DMS153 (cell line): Measurements from ENCODE around the gene GRIA3.
"Not testable (repeated sequence)": the region's sequence is repeated elsewhere in the genome, so short reads cannot be mapped to it uniquely, and the experiment has no call there.

ENCODE experiments used
- DNase-seq: peaks from one replicate; lab custom pipeline; 2025; lab: John Stamatoyannopoulos, UW

GRIA3 gene

DNA sequence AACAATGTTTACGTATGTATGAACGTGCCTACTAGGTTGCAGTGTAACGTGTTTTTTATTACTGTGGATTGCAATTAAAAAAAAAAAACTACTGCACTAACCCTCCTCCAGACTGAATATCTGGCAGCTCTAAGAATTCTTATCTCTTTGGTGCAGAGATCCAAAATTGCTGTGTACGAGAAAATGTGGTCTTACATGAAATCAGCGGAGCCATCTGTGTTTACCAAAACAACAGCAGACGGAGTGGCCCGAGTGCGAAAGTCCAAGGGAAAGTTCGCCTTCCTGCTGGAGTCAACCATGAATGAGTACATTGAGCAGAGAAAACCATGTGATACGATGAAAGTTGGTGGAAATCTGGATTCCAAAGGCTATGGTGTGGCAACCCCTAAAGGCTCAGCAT lies 280.6 kb downstream of the GRIA3 start:
- no peak for DNase-seq

DNA sequence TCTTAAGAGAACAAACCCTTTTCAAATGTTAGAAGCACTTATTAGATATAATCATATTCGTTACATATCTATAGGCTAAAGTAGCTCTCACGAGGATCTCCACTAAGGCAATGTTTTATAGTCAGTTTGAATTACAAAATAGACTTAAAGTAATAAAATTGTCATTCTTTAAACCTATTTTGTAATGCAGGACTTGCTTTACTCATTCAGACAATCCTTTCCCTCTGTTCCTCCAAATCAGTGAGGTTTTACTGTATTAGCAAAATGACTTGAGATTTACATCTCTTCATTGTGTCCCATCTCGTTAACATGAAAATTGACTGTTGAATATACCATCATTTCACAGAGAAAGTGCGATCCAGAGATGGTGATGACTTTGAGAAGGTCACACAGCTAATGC lies 284.4 kb downstream of the GRIA3 start:
- DNase-seq, result no peak

DNA sequence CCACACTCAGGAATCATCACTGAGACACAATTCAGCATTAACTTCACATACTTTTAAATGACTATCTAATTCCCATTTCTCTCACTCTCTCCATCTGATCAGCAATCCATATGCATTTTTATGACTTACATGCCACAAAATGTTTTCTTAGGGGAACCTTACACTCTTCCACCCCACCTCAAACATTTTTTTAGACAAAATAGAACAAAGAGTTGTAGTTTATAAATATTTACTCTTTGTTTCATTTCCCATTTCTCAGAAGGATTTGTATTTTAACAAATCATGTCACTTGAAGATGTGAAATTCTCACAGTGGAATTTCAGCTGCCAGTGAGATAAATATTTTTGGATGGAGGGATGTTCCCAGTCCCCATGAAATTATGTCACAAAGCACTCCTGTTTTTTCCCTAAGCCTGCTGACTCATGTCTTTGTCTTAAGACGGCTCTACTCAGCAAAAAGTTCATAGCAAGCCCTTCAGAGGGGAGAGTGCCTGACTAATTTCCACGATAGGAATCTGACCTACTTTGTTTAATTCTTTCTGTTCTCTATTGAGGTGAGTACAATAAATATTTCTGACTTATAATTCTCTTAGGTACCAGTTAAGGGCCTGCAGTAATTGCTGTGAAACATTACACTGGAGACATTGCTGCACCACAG lies 291.1 kb downstream of the GRIA3 start:
- DNase-seq, result no peak

DNA sequence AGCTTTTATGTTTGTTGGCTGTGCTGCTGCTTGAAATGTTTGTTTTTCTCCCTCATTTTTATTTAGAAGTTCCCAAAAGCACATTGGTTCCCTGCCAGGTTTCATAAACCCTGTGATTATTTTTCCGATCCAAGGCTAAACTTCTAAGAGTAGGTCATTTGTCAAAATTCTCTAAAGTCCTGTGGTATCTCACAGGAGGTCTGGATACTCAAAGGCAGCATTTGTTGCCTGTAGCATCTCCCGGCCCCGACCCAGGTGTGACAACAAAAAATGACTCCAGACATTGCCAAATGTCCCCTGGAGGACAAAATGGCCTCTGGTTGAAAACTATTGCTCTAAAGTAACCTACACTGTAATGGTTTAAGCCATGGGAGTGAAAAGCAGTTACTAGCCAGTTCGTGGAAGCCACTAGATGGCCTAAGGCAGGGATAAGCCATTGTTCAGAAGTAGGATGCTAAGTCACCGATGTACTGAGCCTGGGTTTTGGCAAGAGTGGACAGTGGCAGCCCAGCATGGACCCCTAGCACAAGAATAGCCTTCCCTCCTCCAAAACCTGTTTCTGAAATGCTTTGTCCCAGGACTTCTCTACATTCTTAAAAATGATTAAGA lies 292.6 kb downstream of the GRIA3 start:
- DNase-seq, result no peak

DNA sequence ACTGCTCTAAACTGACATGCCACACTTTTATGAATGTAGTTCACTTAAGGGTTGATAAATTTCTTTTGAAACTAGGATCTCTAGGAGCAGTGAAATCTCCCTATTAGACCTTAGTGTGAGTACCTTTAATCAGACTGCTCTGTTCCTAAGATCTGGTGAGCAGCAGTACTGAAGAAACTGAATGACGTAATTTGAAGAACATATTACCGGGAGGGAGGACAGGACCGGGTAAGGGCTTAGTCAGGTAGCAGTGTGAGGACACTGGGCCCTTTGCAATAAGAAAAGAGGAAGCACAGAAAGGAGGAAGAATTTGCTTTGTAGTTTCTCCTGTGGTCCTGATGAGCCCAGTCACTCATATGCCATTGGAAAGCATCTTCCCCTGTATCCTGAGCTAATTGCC lies 293.6 kb downstream of the GRIA3 start:
- DNase-seq, result no peak

DNA sequence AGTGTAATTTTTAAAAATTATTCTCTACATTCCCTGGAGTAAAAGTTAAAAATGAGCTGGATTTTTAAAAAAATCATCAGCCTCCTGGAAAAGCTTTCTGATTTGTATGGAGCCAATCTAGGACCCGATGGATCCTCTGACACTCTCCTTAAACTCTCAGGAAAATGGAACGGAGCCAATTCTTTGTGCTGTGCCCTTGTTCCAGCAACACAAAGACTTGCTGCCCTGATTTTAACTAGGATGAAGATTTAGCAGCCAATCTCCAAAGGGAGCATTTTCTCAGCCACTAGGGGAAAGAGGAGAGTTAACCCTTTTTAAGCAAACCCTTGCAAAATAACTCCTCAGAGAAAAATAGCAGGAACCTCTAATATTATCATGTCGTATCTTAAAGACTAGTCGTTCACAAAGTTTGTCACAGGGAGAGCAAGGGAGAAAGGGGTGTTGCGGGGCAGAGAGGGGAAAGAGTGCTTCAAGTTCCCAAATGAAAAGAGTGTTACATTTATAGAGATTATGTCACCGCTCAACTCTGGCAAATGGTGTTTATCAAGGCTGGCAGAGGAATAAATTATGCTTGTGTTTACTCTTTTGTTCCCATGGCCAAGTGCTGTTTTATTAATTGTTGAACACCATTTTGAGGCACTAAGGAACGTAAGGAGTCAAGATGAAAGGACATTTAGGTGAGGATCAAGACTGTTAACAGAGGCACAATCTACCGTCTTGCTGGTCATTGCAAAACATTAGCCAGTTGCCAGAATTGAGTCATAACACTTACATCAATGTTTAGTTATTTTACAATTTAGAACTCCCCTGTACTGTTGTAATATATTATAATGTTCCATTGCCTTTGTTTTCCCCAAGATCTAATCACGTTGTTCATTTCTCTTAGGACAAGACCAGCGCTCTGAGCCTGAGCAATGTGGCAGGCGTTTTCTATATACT lies 298.1 kb downstream of the GRIA3 start:
- no peak for DNase-seq

DNA sequence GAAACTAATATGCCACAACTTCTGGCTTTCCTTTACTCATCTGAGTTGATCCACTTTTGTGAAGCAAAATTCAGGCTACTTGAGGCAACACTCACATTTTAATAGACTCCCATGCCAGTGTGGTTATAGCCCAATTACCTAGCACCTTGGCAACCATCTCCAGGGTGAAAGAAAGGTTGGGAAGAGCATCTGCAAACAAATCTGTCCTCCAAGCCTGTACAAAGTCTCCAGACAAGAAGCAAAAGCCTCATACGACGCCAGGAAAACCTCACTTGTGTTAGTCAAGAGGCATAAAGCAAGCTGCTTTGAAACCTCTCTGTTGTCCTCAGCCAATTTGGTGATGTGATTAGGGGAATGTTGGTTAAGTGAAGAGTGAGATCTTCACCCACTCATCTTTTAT lies 302.2 kb downstream of the GRIA3 start:
- no peak for DNase-seq

DNA sequence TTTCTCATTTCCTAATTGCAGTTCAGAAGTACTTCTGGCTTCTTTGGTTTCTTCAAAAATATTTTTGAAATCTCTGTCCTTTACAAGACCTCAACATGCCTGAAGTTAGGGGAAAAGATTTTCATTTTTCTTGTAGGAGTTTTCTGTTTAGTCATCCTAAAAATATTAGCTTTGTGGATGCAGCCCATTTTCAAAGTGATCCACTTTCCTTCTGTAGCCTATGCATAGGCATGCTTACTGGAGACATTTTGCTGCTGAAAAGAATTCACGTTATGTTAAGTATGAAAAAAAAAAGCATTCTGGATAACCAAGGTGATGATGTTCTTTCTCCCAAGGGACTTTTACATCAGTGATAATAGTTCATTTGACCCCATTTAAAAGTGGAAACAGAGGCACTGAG lies 303.2 kb downstream of the GRIA3 start:
- DNase-seq, result no peak

DNA sequence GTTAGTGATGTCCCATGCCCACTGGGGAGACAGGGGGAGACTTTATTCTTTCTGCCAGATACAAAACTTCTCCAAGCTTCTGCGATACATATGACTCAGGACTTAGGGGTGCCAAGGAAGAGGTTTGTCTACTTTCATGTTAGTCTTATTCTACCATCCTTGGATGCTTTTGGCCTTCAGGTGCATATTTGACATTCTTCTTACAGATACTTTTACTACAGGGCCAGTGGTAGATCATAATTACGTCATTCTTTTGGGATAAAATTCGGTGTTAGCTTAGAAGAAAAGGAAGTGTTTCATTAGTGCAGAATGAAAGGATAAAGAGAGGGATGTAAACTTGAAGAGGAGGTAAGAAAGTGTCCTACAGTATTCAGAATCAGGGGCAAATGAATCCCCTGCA lies 303.6 kb downstream of the GRIA3 start:
- DNase-seq, result no peak

DNA sequence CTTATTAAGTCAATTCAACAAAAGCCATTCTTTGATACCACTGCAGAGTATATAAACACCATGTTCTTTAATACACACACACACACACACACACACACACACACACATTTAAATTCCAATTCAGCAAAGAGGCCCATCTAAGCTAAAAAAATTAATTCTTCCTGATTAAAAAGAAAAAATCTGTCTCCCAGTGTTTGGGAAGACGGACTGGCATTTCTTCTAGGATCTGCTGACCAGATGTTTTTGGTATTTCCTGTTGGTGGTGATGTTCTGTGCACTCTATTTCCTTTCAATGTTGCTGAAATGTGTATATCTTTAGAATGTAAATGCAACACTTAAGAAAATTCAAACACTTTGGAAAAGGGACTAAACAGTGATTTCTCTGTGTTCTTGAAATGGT lies 304.9 kb downstream of the GRIA3 start:
- DNase-seq, result no peak

DNA sequence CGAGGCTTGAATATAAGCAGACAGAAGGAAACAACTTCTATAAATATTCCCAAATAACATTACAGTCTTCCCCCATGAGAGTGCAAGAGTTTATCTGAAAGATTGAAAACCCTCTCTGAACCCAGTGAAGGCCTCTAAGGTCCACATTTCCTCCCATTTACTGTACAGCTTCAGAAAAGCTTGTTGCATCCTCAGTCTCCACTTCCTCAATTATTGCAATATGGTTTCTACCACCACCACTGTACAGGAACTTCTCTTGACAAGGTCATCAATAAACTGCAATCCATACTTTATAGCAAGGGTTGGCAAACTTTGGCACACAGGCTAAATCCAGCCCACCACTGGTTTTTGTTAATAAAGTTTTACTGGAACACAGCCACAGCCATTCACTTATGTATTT lies 309.8 kb downstream of the GRIA3 start:
- no peak for DNase-seq

DNA sequence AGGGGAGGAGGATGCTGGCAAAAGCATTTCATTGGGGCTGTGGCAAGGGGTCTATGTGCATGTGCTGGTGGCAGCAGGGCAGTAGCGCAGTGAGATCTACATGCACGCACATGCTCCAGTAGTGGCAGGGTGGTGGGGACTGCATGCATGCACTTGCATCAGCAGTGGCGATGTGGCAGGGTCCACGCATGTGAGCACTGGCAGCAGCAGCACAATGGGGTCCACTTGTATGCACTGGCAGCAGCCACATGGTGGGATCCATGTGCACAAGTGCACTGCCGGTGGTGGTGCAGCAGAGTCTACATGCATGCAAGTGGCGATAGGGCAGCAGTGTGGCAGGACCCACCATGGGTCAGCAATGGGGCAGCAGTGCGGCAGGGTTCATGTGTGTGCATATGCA lies 315.7 kb downstream of the GRIA3 start:
- DNase-seq, result no peak

DNA sequence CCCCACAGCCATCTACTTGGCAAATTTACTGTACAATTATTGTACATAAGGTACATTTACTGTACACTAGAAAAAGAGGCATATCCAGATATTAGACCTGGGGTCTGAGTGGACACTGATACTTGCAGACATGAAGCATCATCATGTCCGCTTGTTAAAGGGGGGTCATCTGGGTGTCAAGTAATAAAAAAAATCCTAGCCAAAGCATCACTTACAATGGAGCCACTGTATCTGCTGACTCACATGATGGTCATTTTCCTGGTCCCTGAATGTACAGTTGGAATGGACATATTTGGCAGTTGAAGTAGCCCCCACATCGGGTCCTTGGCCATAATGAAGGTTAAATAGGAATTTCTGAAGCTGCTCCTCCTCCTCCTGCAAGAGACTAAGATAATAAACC lies 320.0 kb downstream of the GRIA3 start:
- DNase-seq, result no peak

DNA sequence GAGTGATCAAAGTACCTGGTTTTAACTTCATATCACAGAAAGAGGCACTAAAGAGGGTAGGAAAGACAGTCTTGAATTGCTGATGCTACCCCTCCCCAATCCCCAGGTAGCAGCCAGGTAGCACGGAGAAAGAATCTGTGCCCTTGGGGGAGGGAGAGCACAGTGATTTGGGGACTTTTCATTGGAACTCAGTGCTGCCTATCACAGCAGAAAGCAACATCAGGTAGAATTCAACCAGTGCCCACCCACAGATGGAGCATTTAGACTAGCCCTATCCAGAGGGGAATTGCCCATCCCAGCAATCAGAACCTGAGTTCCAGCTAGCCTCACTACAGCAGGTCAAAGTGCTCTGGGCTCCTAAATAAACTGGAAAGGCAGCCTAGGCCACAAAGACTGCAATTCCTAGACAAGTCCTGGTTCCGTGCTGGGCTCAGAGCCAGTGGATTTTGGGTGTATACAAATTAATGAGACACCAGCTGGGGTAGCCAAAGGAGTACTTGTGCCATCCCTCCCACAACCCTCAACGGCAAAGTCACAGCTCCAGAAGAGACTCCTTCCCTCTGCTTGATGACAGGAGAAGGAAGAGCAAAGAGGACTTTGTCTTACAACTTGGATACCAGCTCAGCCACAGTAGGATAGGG lies 320.7 kb downstream of the GRIA3 start:
- no peak for DNase-seq

DNA sequence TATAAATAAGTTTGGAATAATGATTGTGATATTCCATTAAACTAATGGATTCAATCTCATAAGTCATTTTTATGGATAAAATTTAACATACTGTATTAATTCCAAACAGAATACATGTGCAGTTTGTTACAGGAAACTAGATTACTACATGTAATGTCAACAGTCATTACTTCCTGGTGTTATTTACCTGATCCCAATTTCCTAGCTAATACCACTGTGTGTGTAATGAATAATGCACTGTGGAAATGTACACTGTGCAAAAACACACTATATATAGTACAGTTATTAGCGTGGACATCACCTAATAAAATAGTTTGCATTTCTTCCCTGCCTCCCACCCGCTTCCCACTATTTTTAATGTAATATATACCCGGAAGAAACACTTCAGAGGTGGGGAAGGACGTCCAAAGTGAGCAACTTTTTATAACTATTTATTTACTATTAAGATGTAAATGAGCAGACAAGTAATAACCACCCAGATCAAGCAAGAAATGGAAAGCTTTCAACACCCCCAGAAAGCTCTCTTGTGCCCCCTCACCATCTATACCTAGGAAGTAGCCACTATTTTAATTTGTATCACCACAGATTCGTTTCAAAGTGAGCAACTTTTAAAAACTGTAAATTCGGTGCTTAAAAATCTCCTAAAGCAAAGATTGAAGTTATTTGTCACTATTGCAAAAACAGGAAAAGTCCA lies 329.7 kb downstream of the GRIA3 start:
- no peak for DNase-seq

DNA sequence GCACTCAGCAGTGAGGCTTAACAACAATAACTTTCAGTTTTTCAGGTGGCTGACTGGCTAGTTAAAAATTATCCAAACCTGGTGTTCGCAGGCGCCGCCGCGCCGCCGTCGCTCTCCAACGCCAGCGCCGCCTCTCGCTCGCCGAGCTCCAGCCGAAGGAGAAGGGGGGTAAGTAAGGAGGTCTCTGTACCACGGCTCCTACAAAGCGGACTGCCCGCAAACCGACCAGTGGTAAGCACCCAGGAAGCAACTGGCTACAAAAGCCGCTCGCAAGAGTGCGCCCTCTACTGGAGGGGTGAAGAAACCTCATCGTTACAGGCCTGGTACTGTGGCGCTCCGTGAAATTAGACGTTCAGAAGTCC lies 330.2 kb downstream of the GRIA3 start:
- DNase-seq, result not testable (repeated sequence)

DNA sequence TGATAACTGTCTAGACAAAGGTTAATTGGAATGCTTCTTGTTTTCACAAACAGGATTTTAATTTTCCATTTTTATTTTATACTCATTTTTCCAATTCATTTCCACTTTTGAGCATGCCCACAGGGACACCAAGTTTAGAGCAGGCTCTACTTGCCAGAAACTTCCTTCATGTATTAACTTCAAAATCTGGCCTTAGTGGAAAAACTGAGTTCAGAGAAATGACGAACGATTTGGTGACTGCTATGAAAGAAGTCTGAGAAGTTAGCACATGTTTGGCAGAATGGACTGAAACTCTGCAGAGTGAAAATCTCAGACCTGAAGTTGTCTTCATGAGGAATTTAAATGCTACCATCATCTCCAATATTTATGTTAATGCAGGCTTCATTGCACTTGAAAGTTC lies 334.7 kb downstream of the GRIA3 start:
- no peak for DNase-seq

DNA sequence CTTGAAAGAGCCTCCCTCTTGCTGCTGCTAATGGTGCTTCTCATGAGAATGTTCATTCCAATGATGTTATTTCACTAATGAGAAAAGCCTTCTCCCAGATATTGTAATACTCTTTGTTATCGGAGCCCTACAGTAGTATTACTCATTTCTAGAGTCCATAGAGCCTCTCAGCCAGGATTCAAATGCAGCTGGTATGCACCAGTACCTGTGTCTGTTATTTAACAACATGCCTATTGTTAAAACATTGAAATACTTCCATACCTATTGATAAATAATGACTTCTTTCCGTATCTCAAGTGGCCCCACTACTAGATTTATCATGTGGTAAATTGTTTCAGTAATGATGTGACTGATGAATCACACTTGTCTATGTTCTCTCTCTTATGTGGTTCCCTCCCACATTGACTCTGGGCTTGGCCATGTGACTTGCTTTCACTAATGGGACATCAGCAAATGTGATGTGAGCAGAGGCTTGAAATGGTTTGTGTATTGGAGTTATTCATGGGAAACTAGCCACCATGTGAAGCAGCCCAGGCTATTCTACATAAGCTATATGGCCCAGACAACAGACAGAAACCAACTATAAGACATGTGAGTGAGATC lies 341.1 kb downstream of the GRIA3 start:
- DNase-seq, result no peak

DNA sequence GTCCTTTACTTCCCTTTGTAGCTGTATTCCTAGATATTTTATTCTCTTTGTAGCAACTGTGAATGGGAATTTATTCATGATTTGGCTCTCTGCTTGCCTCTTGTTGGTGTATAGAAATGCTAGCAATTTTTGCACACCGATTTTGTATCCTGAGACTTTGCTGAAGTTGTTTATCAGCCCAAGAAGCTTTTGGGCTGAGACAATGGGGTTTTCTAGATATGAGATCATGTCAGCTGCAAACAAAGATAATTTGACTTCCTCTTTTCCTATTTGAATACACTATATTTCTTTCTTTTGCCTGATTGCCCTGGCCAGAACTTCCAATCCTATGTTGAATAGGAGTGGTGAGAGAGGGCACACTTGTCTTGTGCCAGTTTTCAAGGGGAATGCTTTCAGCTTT lies 346.6 kb downstream of the GRIA3 start:
- not testable (repeated sequence) for DNase-seq
